ENCODE data around the gene SPPL3. TPM values are rescaled to one million over a fixed set of nuclear protein-coding genes. Genes with fewer than 3 reads are reported as not detected.

Gene SPPL3
- total RNA-seq, 2 experiments from 2014 or later = 38.3 to 43.4 TPM

GRCh38 chr12:120835657-120836056 lies 68.5 kb downstream of the SPPL3 start:
- peak overlapping the region; percentile 64 for H3K27ac Mint-ChIP-seq
- POLR2A ChIA-PET = no interaction called here
- H3K4me1 Mint-ChIP-seq (ENCODE audit: low read depth) = peaks cover 69% of the 10 kb centered on the region

DNA sequence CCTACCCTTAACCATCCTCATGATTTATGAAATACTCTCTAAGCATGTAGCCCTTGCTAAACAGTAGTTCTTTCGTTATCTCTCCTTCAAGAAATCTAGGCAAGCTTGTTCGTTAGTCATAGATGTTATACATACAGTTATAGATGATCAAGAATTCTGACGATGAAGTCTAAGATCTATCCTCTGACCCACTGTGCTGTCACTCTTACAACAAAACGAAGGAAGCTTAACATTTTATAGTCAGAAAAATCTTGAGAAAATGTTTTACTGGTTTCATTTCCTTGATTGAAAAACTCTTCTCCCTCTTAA lies 68.9 kb downstream of the SPPL3 start:
- Mint-ChIP-seq H3K9me3 (no peaks in the 10 kb centered on the region), H3K36me3 (ENCODE audit: low read depth) (no peaks in the 10 kb centered on the region), H3K27me3 (no peaks in the 10 kb centered on the region), H3K27ac (peak overlapping the region; percentile 64), H3K4me3 (peak overlapping the region; percentile 32), H3K4me1 (ENCODE audit: low read depth) (peaks cover 71% of the 10 kb centered on the region)
- H3K27ac ChIP-seq (ENCODE audit: low read depth in 1 of 2, low read length in 2 of 2) = no peak overlapping the region
- POLR2A ChIA-PET = no interaction called here
- H3K27me3 ChIP-seq (ENCODE audit: control insufficient read depth in 1 of 2, insufficient read depth in 2 of 2, low read length in 2 of 2) = no peaks in the 10 kb centered on the region
- CTCF ChIA-PET = interaction anchor here (1.1 to 1.3 kb wide), 2 partner anchors 14 to 29 kb away, joined by 3 read pairs; no protein-coding TSS in a partner anchor
- no peaks in the 10 kb centered on the region for H3K36me3 ChIP-seq (ENCODE audit: insufficient read depth, low read length)
- DNase-seq = no peak
- TF ChIP-seq, protein P1, sequence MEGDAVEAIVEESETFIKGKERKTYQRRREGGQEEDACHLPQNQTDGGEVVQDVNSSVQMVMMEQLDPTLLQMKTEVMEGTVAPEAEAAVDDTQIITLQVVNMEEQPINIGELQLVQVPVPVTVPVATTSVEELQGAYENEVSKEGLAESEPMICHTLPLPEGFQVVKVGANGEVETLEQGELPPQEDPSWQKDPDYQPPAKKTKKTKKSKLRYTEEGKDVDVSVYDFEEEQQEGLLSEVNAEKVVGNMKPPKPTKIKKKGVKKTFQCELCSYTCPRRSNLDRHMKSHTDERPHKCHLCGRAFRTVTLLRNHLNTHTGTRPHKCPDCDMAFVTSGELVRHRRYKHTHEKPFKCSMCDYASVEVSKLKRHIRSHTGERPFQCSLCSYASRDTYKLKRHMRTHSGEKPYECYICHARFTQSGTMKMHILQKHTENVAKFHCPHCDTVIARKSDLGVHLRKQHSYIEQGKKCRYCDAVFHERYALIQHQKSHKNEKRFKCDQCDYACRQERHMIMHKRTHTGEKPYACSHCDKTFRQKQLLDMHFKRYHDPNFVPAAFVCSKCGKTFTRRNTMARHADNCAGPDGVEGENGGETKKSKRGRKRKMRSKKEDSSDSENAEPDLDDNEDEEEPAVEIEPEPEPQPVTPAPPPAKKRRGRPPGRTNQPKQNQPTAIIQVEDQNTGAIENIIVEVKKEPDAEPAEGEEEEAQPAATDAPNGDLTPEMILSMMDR (IDR thresholded peaks at IDR 0.05) = no peak
- no peak for ATAC-seq (ENCODE audit: poor library complexity)
- peaks cover 16% of the 10 kb centered on the region for H3K4me1 ChIP-seq (ENCODE audit: insufficient read depth, low read length)
- no peak overlapping the region for H3K4me3 ChIP-seq (ENCODE audit: low read length)
- H3K9me3 ChIP-seq (ENCODE audit: control insufficient read depth in 1 of 2, insufficient read depth in 1 of 2, low read length in 2 of 2) = no peaks in the 10 kb centered on the region
- intact Hi-C loops (cut with DNase I, micrococcal nuclease) = no loop called here

More at GRCh38 chr12:120835657-120836056, 68.5 kb downstream of the SPPL3 start:
- CTCF ChIA-PET = interaction anchor here (1.3 kb wide), 1 partner anchor 14 kb away, joined by 3 read pairs; no protein-coding TSS in a partner anchor
- Mint-ChIP-seq H3K27me3 (no peaks in the 10 kb centered on the region), H3K9me3 (no peaks in the 10 kb centered on the region), H3K4me3 (peak overlapping the region; percentile 32), H3K36me3 (ENCODE audit: low read depth) (no peaks in the 10 kb centered on the region)
- H3K4me3 ChIP-seq (ENCODE audit: low read length) = no peak overlapping the region
- H3K36me3 ChIP-seq (ENCODE audit: insufficient read depth, low read length) = no peaks in the 10 kb centered on the region
- no peaks in the 10 kb centered on the region for H3K9me3 ChIP-seq (ENCODE audit: control insufficient read depth in 1 of 2, insufficient read depth in 1 of 2, low read length in 2 of 2)
- DNase-seq = no peak
- H3K4me1 ChIP-seq (ENCODE audit: insufficient read depth, low read length) = peaks cover 16% of the 10 kb centered on the region
- H3K27ac ChIP-seq (ENCODE audit: low read depth in 1 of 2, low read length in 2 of 2) = no peak overlapping the region
- ATAC-seq (ENCODE audit: poor library complexity) = no peak
- TF ChIP-seq, protein P1 (IDR thresholded peaks at IDR 0.05) = no peak
- intact Hi-C loops (cut with DNase I, micrococcal nuclease) = no loop called here
- no peaks in the 10 kb centered on the region for H3K27me3 ChIP-seq (ENCODE audit: control insufficient read depth in 1 of 2, insufficient read depth in 2 of 2, low read length in 2 of 2)

DNA sequence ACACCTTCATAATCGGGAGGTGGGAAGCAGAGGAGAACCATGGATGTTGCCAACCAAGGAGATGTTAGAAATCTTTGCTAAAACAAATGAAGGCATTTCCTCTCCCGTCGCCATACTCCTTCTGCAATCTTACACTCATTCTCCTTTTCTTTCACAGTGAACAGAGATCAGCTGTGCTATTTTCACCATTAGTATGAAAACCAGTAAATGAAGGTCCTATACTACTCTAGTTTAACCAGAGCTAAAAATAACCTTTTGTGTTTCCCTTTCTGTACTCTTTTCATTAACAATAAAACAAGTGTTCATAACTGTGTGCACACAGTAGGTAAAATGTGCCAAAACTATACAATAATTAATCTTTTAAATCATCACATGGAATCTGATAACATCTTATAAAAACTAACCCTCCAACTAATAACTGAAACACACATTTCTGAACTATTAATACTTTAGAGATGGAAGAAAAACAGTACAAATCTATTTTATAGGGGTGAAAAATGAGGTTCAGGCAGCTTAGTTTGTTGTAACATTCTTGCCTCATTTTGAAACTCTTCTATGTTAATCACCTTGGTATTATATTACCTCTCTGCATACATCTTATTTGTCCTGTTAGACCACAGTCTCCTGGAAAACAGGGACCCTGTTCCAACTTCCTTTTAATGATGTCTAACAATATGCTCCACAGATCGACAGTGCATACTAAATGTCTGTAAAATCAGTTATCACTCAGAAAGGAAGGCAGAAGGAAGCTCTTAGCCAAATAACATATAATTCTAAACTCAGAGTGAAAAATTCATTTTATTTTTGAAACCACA lies 69.5 kb downstream of the SPPL3 start:
- H3K4me3 ChIP-seq (ENCODE audit: low read length) = no peak overlapping the region
- ChIA-PET CTCF (interaction anchor here (1.1 to 1.3 kb wide), 2 partner anchors 15 to 29 kb away, joined by 3 read pairs; no protein-coding TSS in a partner anchor), POLR2A (no interaction called here)
- Mint-ChIP-seq H3K4me3 (peak overlapping the region; percentile 39), H3K4me1 (ENCODE audit: low read depth) (peaks cover 75% of the 10 kb centered on the region), H3K27me3 (no peaks in the 10 kb centered on the region), H3K36me3 (ENCODE audit: low read depth) (no peaks in the 10 kb centered on the region), H3K27ac (peak overlapping the region; percentile 64), H3K9me3 (no peaks in the 10 kb centered on the region)
- no peak for ATAC-seq (ENCODE audit: poor library complexity)
- intact Hi-C loops (cut with DNase I, micrococcal nuclease) = no loop called here
- H3K9me3 ChIP-seq (ENCODE audit: control insufficient read depth in 1 of 2, insufficient read depth in 1 of 2, low read length in 2 of 2) = no peaks in the 10 kb centered on the region
- H3K27ac ChIP-seq (ENCODE audit: low read depth in 1 of 2, low read length in 2 of 2) = no peak overlapping the region
- no peak for DNase-seq
- TF ChIP-seq, protein P1 (IDR thresholded peaks at IDR 0.05) = no peak
- H3K36me3 ChIP-seq (ENCODE audit: insufficient read depth, low read length) = no peaks in the 10 kb centered on the region
- no peaks in the 10 kb centered on the region for H3K27me3 ChIP-seq (ENCODE audit: control insufficient read depth in 1 of 2, insufficient read depth in 2 of 2, low read length in 2 of 2)
- H3K4me1 ChIP-seq (ENCODE audit: insufficient read depth, low read length) = peaks cover 16% of the 10 kb centered on the region
